GM21723 (cell line): ENCODE data around the gene HS2ST1.

Experiments used
- ATAC-seq: cut with Tn5 transposase; IDR thresholded peaks from one replicate; pipeline ENCODE4 v1.9.1; 2021; ENCODE audit warnings: mild to moderate bottlenecking, moderate library complexity; ENCODE audit not compliant: unreplicated experiment

The HS2ST1 gene

DNA sequence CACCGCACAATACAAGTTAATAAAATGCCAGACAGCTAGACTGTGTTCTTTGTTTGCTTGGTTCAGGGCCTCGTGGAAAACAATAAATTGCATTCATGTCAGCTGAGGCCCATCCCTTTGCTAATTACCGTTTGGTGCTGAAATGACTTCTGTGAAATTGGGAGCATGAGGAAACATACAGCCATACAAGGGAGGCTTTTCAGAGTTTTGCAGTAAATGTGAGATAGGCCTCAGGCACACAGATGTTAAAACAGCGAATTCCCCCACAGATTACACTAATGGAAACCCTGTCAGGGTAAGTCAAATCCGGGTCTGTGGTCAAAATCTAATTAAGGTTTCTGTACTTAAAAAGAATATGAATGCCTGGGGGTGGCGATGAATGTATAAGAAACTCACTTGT is 240.7 kb downstream of the HS2ST1 start:
- ATAC-seq: no peak

DNA sequence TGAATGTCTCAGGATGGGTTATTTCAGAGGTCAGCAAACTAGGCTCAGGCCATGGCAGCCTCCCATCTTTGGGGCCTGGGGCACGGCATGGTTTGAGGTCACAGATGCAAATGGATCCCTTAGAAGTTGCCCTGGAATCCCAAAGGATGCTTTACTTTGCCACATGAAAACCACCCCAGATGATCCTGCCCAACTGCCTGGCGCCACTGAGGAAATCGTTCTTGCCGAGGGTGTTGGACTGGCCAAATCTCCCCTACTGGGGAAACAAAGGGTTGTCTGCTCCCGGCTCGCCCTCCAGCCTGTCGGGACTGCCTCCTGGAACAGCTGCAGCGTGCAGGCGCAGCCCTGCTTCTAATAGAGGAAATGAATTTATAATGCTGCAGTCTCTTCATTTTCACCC is 241.2 kb downstream of the HS2ST1 start:
- ATAC-seq: no peak

GRCh38 chr1:87156124-87156523 is 241.7 kb downstream of the HS2ST1 start:
- ATAC-seq: no peak

DNA sequence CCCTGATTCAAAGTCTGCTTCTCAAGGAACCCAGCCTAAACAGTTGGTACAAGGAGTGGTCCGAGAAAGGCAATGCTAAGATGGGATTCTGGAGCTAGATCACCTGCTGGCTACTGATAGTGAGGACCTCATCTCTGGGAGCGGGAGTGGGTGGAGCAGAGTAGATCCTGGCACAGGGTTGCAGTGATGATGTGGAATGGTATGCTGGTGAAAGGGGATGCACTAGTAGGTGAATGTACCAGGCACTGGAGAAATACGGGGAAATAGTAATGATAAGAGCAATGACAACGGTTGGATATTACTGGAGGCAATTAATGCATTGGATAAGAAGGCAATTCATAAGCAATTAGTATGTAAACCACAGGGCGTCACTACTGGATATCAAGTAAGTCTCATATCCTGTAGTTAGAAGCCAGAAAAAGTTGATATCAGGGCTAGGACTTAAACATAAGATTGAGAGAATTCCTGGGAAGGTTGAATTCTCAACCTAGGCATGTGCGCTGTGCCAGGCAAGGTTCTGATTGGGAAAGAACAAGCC is 245.0 kb downstream of the HS2ST1 start:
- ATAC-seq: no peak
